ENCODE measurements around the gene SHMT1.
"Not testable (repeated sequence)": the region's sequence is repeated elsewhere in the genome, so short reads cannot be mapped to it uniquely, and the experiment has no call there.

GRCh38 chr17:18384271-18384670 is 20.9 kb upstream of the SHMT1 start:
- not testable (repeated sequence) for TF ChIP-seq CTCF, POLR2AphosphoS5 (IDR thresholded peaks at IDR 0.05)
